GM13977 (cell line): ENCODE results near the gene SSH2.
A peak's percentile ranks its signal among the peaks of the same experiment; 100 is the strongest.

Experiments used
- DNase-seq: peaks from one replicate; pipeline ENCODE4 v3.0.0; 2012; ENCODE audit warnings: low spot score
- in situ Hi-C: fragments of 300-500 bp; cut with MboI; formaldehyde crosslinking; loops from one replicate; pipeline ENCODE4 v1.12.0; 2022; ENCODE audit warnings: low sequenced_read_pairs, low pct_unique_long_range_greater_than_20kb, mixed read lengths, inconsistent platforms; ENCODE audit not compliant: unreplicated experiment
- TF ChIP-seq, protein P1 (sequence below): IDR thresholded peaks from 2 replicates; pipeline ENCODE4 v1.5.1; 2012; ENCODE audit warnings: mild to moderate bottlenecking, control low read depth; ENCODE audit not compliant: insufficient read depth; ENCODE audit errors: extremely low read depth, missing control alignments

SSH2 gene

DNA sequence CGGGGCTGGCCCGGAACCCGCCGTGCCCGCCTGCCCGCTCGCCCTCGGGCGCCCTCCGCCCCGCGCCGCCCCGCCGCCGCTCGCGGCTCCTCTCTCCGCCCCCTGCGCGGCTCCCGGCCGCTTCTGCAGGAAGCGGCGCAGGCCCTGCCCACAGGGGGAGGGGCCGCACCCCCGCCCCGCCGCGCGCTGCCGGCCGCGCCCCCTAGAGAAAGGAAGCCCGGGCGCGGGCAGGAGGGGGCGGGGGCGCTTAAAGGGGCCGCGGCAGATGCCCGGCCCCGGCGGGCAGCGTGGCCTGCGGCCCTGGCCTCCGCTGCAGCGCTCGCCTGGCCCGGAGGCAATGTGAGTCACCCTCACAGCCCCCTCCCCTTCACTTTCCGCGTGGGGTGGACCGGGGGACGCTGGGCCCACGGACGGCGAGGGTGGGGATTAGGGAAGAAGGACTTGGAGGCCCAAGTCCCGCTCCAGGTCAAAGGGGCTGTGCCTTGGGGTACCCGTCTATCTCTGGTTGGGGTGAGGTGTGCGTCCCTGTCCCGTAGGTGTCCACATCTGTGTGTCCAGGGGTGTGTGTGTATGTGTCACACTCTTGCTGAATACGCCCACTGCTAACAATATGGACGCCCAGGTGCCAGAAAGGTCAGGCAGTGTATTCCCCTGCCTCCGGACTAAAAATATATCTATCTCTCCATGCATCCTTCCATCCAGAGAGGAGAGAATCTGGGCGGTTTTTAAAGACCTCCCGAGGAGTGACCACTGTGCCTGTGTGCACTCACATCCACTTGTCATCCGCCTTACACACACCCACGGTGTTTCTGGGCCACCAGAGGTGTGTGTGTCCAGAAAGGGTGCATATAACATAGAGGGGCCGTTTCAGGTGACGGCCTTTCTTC is 340.3 kb downstream of the SSH2 start, which contains the start of gene GIT1:
Gene GIT1 (minus strand): TSS at position 125 of the 887 bp plus-strand sequence. CDS start 270 bp downstream, outside the sequence.
- DNase-seq, result peak; percentile 98
- in situ Hi-C loops, result no loop called here
- TF ChIP-seq, protein P1, sequence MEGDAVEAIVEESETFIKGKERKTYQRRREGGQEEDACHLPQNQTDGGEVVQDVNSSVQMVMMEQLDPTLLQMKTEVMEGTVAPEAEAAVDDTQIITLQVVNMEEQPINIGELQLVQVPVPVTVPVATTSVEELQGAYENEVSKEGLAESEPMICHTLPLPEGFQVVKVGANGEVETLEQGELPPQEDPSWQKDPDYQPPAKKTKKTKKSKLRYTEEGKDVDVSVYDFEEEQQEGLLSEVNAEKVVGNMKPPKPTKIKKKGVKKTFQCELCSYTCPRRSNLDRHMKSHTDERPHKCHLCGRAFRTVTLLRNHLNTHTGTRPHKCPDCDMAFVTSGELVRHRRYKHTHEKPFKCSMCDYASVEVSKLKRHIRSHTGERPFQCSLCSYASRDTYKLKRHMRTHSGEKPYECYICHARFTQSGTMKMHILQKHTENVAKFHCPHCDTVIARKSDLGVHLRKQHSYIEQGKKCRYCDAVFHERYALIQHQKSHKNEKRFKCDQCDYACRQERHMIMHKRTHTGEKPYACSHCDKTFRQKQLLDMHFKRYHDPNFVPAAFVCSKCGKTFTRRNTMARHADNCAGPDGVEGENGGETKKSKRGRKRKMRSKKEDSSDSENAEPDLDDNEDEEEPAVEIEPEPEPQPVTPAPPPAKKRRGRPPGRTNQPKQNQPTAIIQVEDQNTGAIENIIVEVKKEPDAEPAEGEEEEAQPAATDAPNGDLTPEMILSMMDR, result no peak

DNA sequence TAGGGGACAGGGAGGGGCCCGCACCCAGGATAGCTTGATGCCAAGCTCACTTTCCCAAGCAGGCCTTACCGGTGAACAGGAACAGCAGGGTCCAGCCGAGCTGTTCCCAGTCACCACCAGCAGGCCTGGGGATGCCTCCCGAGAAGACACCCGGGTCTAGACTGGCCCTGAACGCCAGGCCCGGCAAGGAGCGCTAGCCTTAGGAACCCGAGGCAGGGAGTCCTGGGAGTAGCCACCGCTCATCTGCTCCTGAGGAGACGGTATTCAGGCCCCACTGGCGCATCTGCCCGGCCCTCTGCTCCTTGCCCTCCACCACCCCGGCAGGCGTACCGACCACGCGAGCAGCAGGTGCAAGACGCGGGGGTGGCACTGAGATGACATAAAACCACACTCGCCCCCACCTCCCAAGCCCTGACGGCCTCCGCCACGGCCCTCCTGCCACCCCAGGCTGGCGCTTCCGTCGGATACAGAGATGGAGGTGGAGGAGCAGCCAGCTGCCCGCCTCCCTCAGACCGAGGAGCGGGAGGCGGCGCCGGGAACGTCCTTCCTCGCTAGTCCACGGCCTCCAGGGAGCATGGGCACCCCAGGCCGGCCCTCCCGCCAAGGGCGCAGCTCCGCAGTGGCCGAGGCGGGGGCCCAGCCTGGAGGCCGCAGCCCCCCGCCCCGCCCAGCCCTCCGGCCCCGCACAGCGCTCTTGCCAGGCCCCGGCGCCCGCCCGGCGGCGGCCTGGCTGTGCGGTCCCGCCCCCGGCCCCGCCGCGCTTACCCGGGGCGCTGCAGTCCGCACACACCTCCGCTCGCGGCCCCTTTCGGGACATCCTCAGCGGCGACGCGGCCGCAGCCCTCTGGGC is 341.2 kb downstream of the SSH2 start:
- peak; percentile 44 for DNase-seq
- TF ChIP-seq, protein P1, result no peak
- in situ Hi-C loops, result no loop called here

GRCh38 chr17:29588017-29588561 is 341.9 kb downstream of the SSH2 start:
- in situ Hi-C loops, result no loop called here
- no peak for DNase-seq
- TF ChIP-seq, protein P1, result no peak

DNA sequence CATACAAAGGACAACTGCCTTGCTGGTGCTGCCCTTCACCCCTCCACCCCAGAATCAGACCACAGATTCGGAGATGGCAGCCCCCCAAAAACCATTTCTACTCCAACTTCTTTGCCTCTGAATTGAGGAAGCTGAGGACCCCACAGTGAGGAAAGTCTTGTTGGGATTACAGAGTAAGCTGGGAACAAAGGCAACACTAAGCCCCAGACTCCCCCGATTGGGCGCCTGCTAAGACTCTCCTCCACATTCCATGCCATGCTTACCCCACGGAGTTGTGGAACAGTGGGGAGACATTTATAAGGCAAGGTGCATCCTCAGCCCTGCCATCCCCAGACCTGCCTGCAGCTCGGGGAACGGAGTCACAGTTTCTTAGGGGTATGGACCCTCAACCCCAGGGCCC is 342.4 kb downstream of the SSH2 start:
- no peak for DNase-seq
- in situ Hi-C loops, result no loop called here
- TF ChIP-seq, protein P1, result no peak

DNA sequence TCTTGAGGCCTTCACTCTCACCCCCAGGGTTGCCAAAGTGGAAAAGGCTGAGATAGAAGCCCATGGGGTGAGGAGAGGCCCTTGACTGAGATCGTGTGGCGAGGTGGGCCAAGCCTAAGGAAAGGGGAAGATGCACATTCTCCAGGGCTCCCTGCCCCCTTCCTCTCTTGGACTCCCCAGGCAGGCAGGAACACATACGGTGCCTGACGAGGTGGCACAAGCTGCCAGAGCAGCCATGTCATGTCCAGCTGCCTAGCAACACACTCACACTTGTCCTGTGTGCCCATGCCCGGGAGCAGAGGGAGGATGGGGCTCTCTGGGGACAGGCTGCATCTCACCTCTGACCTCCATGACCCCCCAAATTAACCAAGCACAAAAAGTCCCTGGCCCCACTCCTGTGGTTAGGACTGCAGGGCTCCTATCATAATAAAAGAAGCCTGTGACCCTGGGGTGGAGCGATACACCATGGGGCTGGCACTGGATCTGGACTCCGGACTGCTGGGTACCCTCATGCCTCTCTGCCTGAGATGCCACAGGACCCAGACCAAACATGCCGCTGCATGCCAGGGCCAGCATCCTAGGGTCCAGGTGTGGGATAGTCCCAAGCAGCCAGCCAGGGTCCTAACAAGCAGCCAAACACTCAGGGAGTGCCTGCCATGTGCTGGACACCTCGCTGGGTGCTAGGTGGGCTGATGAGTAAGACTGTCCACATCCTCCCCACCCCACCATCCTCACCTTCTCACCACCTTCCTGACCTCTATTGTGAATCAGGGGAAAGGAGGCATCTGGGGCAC is 343.2 kb downstream of the SSH2 start:
- in situ Hi-C loops, result no loop called here
- TF ChIP-seq, protein P1, result no peak
- DNase-seq, result no peak
